Measurements from ENCODE around the gene IL18RAP. TPM values are rescaled to one million over a fixed set of nuclear protein-coding genes. Genes with fewer than 3 reads are reported as not detected.

IL18RAP gene
- total and polyA plus RNA-seq, 2 donors (not counting 3 experiments of a cell fraction or from before 2014, with no cell fraction given) = 0.03 TPM; not detected in 1

DNA sequence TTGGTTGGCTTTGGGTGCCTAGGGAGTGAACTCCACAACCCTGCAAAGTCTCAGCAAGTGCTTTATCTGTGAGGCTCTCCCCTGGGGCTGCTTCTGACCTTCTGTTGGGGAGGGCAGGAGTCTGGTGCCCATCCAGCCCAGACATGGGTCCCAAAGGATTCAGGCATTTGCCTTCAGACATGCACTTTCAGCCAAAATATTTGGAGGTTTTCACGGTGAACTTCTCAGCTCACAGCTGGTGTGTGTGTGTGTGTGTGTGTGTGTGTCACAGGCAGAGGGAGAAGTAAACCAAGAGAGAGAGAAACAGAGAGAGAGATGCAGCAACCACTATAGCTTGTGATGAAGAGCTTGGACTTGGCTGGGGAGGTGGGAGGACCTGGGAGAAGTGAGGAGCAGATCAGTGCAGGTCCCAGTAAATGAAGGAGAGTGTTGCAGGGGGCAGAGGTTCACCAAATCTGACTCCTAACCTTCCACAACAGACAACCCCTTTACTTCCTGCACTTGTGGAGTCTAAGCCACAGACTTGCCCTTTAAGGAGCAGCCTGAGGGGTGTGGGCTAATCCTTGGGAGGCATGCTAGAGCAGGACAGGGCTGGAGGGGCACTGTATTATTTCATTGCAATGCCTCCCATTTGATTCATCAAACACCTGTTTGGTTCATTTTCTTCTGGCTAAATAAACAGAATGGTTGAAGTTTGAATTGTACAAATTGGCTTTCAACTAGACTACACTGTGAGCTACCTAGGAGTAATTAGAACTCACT lies 64.2 kb downstream of the IL18RAP start:
- POLR2A ChIA-PET = no interaction called here
- CTCF ChIA-PET = interaction anchor here (0.8 to 2.7 kb wide), 6 partner anchors 13 to 267 kb away, joined by 3 to 14 read pairs (median 4); partner anchors contain the start of gene SLC9A4
- TF ChIP-seq, protein P1, sequence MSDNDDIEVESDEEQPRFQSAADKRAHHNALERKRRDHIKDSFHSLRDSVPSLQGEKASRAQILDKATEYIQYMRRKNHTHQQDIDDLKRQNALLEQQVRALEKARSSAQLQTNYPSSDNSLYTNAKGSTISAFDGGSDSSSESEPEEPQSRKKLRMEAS (IDR thresholded peaks at IDR 0.05; ENCODE audit: insufficient read depth, insufficient read length) = no peak
- dilution Hi-C loops (cut with MboI; ENCODE audit: extremely low pct_ligation_motif_present, low sequenced_read_pairs) (loop anchor here (25.0 kb wide), 1 partner anchor 100 kb away; no protein-coding TSS in a partner anchor), intact Hi-C loops (cut with micrococcal nuclease) (no loop called here)
- Histone ChIP-seq H3K9ac (replicated peaks; ENCODE audit: extremely low read depth, insufficient read depth, low read length) (no peak overlapping the region), H3K36me3 (ENCODE audit: control insufficient read depth in 2 of 2, extremely low read depth in 1 of 2, insufficient read depth in 2 of 2, low read length in 2 of 2) (no peaks in the 10 kb centered on the region), H3K9me1 (replicated peaks; ENCODE audit: control insufficient read depth, extremely low read depth, insufficient read depth, low read length) (no peaks in the 10 kb centered on the region), H2AFZ (ENCODE audit: low read depth, low read length) (no peak overlapping the region), H3K4me3 (replicated peaks in 1 of 3; ENCODE audit: insufficient read depth in 1 of 3, low read depth in 1 of 3, low read length in 3 of 3) (no peak overlapping the region), H3K4me1 (ENCODE audit: control insufficient read depth, extremely low read depth, insufficient read depth, low read length) (no peaks in the 10 kb centered on the region), H3K27ac (ENCODE audit: insufficient read depth, low read depth, low read length) (no peak overlapping the region), H3K79me2 (ENCODE audit: control insufficient read depth, insufficient read depth, low read length) (no peaks in the 10 kb centered on the region), H3K9me3 (replicated peaks; ENCODE audit: control insufficient read depth, insufficient read depth, low read length) (no peaks in the 10 kb centered on the region), H4K20me1 (replicated peaks; ENCODE audit: control insufficient read depth, extremely low read depth, insufficient read depth, low read length) (no peaks in the 10 kb centered on the region), H3K4me2 (ENCODE audit: insufficient read depth, low read length) (no peak overlapping the region), H3K27me3 (ENCODE audit: control insufficient read depth in 2 of 2, insufficient read depth in 2 of 2, low read length in 2 of 2) (peaks cover 9 to 11% of the 10 kb centered on the region in 2 experiments)
- FAIRE-seq = no peak
- no TSS peak for BruUV-seq (replicated peaks)
- no peak for DNase-seq (ENCODE audit: low read depth, low spot score)

- no peaks in the 10 kb centered on the region for H3K9me1 ChIP-seq (replicated peaks; ENCODE audit: control insufficient read depth, extremely low read depth, insufficient read depth, low read length)
- dilution Hi-C loops (cut with MboI; ENCODE audit: extremely low pct_ligation_motif_present, low sequenced_read_pairs) = loop anchor here (25.0 kb wide), 1 partner anchor 99 kb away; no protein-coding TSS in a partner anchor
- BruUV-seq (replicated peaks) = no TSS peak
- no peak overlapping the region for H3K4me3 ChIP-seq (replicated peaks in 1 of 3; ENCODE audit: insufficient read depth in 1 of 3, low read depth in 1 of 3, low read length in 3 of 3)
- ChIA-PET POLR2A (no interaction called here), CTCF (interaction anchor here (1.1 to 2.7 kb wide), 5 partner anchors 13 to 266 kb away, joined by 3 to 14 read pairs (median 4); partner anchors contain the start of gene SLC9A4)
- FAIRE-seq = no peak
- no peaks in the 10 kb centered on the region for H3K4me1 ChIP-seq (ENCODE audit: control insufficient read depth, extremely low read depth, insufficient read depth, low read length)
- H3K4me2 ChIP-seq (ENCODE audit: insufficient read depth, low read length) = no peak overlapping the region
- no peaks in the 10 kb centered on the region for H3K36me3 ChIP-seq (ENCODE audit: control insufficient read depth in 2 of 2, extremely low read depth in 1 of 2, insufficient read depth in 2 of 2, low read length in 2 of 2)
- H3K9ac ChIP-seq (replicated peaks; ENCODE audit: extremely low read depth, insufficient read depth, low read length) = no peak overlapping the region
- no peak overlapping the region for H3K27ac ChIP-seq (ENCODE audit: insufficient read depth, low read depth, low read length)
- DNase-seq (ENCODE audit: low read depth, low spot score) = peak; percentile 4
- H3K9me3 ChIP-seq (replicated peaks; ENCODE audit: control insufficient read depth, insufficient read depth, low read length) = no peaks in the 10 kb centered on the region
- intact Hi-C loops (cut with micrococcal nuclease) = no loop called here
- no peak overlapping the region for H2AFZ ChIP-seq (ENCODE audit: low read depth, low read length)
- peaks cover 9 to 11% of the 10 kb centered on the region in 2 experiments for H3K27me3 ChIP-seq (ENCODE audit: control insufficient read depth in 2 of 2, insufficient read depth in 2 of 2, low read length in 2 of 2)
- H3K79me2 ChIP-seq (ENCODE audit: control insufficient read depth, insufficient read depth, low read length) = no peaks in the 10 kb centered on the region
- TF ChIP-seq JUN (IDR thresholded peaks at IDR 0.05; ENCODE audit: borderline replicate concordance, insufficient read depth, insufficient read length, low read depth) = no peak
- TF ChIP-seq, protein P1 (IDR thresholded peaks at IDR 0.05; ENCODE audit: insufficient read depth, insufficient read length) = no peak
- TF ChIP-seq FOS (IDR thresholded peaks at IDR 0.05; ENCODE audit: borderline replicate concordance, insufficient read depth, low read length) = no peak
- TF ChIP-seq CTCF (IDR thresholded peaks at IDR 0.05; ENCODE audit: extremely low read depth in 1 of 2, insufficient read depth in 1 of 2, low read depth in 1 of 2, low read length in 2 of 2) = no peak
- TF ChIP-seq GATA2 (IDR thresholded peaks at IDR 0.05; ENCODE audit: insufficient read depth, insufficient read length, low read depth, low read length) = no peak
- TF ChIP-seq POLR2A (IDR thresholded peaks at IDR 0.05; ENCODE audit: low read depth, low read length) = no peak
- no peak for TF ChIP-seq MYC (IDR thresholded peaks at IDR 0.05; ENCODE audit: low read depth, low read length)
- no peak for TF ChIP-seq EZH2 (IDR thresholded peaks at IDR 0.05; ENCODE audit: borderline replicate concordance, low read depth, low read length, severe bottlenecking)
- TF ChIP-seq POLR2AphosphoS5 (IDR thresholded peaks at IDR 0.05; ENCODE audit: insufficient read depth, low read depth, low read length) = no peak
- no peaks in the 10 kb centered on the region for H4K20me1 ChIP-seq (replicated peaks; ENCODE audit: control insufficient read depth, extremely low read depth, insufficient read depth, low read length)
Measured at GRCh38 chr2:102487761-102488462, 65.0 kb downstream of the IL18RAP start.

Data from endothelial cell of umbilical vein (primary cell).